Stimulated activated naive CD8-positive, alpha-beta T cell treated with anti-CD3 and anti-CD28 coated beads, Interleukin-15, Interleukin-2, amounts not matched to agents 100 ng/mL and 50 ng/mL, for 24 hours (primary cell): Measurements from ENCODE around the gene SMURF2.

ENCODE experiments used
- H3K27ac Mint-ChIP-seq: one replicate; pipeline ENCODE4 v1.8.0; 2021; ENCODE audit warnings: mild to moderate bottlenecking, mixed read lengths
- H3K27me3 Mint-ChIP-seq: one replicate; pipeline ENCODE4 v1.8.0; 2021; ENCODE audit warnings: mixed read lengths
- H3K36me3 Mint-ChIP-seq: one replicate; pipeline ENCODE4 v1.8.0; 2021; ENCODE audit warnings: low read depth, mixed read lengths
- H3K4me1 Mint-ChIP-seq: one replicate; pipeline ENCODE4 v1.8.0; 2021; ENCODE audit warnings: low read depth, mixed read lengths
- H3K4me3 Mint-ChIP-seq: one replicate; pipeline ENCODE4 v1.8.0; 2021; ENCODE audit warnings: mild to moderate bottlenecking, mixed read lengths
- H3K9me3 Mint-ChIP-seq: one replicate; pipeline ENCODE4 v1.8.0; 2021; ENCODE audit warnings: mixed read lengths

Gene SMURF2

DNA sequence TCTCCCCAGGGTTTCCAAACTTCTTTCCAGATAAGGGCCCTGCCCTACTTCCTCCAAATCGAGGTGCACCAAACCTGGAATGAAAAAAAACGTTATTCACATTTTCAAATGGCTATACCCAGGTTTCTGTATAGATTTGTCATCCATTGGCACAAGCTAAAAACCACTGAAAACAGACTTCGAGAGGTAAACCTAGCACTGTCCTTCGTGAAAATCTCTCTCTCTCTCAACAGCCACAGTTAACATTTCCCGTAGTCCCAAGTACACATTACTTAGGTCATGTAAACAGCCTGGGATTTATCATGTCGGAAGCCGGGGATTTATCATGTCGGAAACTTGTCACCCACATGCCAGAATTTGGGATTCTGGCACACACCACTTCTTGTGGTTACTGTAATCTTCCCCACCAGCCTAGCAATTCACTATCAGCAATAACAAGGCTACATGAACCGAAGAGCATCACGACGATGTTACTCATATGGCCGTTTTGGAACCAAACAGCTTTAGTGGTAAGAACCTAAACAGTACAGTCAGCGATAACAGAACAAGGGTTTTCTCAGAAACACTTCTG is 157.3 kb downstream of the SMURF2 start:
- Mint-ChIP-seq H3K4me1 (peaks cover 85% of the 10 kb centered on the region), H3K36me3 (peaks cover 76% of the 10 kb centered on the region), H3K27me3 (no peaks in the 10 kb centered on the region), H3K27ac (peak overlapping the region; percentile 100), H3K9me3 (no peaks in the 10 kb centered on the region), H3K4me3 (peak overlapping the region; percentile 100)

DNA sequence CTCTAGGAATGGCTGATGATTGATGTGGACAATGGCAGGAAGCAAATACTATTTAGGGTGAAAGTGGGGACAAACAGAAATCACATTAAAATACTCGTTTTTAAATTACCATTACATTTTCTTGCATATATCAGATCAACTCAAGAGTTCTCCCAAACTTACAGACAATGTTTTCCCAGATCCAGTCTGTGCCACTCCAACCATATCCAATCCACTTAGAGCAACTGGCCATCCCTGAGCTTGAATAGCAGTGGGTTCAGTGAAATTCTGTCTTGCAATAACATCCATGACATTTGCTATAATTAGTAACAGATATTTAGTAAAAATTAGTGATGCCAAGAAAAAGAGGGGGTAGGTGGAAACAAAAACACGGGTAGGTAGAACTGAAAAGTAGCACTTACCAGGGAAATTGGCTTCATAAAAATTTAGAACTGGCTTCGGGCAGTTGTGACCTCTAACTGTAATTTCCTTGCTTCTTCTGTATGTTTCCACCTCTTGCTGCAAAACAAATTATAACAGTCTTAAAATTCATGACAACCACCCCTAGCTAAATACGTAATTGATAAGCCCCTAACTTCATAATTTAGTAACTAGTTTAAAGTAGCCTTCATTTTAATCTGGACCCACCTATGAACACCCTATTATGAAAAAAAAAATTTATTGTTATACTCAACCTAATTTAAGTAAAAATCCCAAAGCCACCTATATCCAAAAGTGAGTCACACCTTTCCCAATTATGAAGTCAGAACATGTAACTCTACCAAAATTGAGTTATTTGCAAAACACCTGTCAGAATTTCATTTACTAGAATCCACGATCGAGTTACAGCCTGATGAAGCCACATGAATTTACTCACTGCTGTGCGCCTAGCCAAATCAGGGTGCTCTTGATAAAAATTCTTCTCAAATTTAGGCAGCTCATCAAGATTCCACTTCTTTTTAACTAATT is 158.0 kb downstream of the SMURF2 start:
- H3K4me3 Mint-ChIP-seq = peak overlapping the region; percentile 100
- H3K27ac Mint-ChIP-seq = peak overlapping the region; percentile 100
- H3K9me3 Mint-ChIP-seq = no peaks in the 10 kb centered on the region
- H3K4me1 Mint-ChIP-seq = peaks cover 86% of the 10 kb centered on the region
- no peaks in the 10 kb centered on the region for H3K27me3 Mint-ChIP-seq
- peaks cover 77% of the 10 kb centered on the region for H3K36me3 Mint-ChIP-seq

DNA sequence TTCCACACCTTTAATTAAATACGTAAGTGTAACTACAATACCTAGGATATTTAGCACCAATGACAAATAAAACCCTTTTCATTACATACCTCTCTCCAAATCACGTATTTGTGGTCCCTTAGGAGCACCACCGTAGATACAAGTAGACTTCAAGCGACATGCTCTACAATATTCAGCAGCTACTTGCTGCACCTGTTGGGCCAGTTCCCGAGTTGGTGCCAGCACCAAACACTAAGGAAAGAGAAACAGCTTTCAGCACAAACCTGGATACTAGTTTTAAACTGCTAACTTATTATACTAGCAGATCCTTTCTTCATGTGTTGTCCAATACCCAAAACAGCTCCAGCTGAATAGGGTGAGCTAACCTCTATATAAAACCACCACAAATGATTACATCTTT is 158.8 kb downstream of the SMURF2 start:
- H3K4me1 Mint-ChIP-seq = peaks cover 86% of the 10 kb centered on the region
- peaks cover 79% of the 10 kb centered on the region for H3K36me3 Mint-ChIP-seq
- no peaks in the 10 kb centered on the region for H3K9me3 Mint-ChIP-seq
- H3K27me3 Mint-ChIP-seq = no peaks in the 10 kb centered on the region
- peak overlapping the region; percentile 100 for H3K27ac Mint-ChIP-seq
- peak overlapping the region; percentile 43 for H3K4me3 Mint-ChIP-seq

DNA sequence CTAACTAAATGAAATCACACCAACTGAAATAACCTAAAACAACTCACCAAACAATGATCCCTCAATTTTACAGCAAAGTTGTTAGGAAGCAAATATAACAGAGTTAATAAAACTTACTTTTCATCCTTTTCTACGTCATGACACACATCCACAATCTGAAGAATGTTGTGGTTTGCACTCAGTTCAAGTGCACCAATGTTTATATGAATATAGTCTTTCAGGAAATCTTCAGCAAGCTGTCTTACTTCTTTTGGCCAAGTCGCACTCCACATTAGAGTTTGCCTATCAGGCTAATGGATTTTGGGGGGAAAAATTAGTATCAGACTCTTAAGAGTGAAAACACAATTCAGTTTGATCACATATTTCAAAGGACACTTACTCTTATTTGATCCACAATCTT is 159.3 kb downstream of the SMURF2 start:
- peaks cover 82% of the 10 kb centered on the region for H3K36me3 Mint-ChIP-seq
- H3K27me3 Mint-ChIP-seq = no peaks in the 10 kb centered on the region
- H3K27ac Mint-ChIP-seq = peak overlapping the region; percentile 100
- H3K4me1 Mint-ChIP-seq = peaks cover 86% of the 10 kb centered on the region
- peak overlapping the region; percentile 43 for H3K4me3 Mint-ChIP-seq
- H3K9me3 Mint-ChIP-seq = no peaks in the 10 kb centered on the region

DNA sequence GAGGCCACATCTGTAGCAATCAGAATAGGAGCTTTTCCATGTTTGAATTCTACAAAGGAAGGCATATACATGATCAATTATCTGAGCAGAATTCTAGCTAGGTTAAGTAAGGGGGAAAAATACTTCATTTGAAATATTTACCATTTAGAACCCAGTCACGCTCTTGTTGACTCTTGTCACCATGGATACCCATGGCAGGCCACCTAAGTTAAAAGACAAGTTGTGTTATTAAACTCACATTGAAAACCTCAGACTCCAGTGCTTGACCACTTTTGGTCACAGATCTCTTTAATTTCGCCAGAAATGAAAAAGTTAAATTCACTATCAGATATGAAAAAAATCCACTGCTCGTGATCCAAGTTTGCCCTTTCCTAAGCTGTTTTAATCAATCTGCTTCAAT is 160.1 kb downstream of the SMURF2 start:
- Mint-ChIP-seq H3K4me3 (peak overlapping the region; percentile 50), H3K36me3 (peaks cover 85% of the 10 kb centered on the region), H3K4me1 (peaks cover 88% of the 10 kb centered on the region)

DNA sequence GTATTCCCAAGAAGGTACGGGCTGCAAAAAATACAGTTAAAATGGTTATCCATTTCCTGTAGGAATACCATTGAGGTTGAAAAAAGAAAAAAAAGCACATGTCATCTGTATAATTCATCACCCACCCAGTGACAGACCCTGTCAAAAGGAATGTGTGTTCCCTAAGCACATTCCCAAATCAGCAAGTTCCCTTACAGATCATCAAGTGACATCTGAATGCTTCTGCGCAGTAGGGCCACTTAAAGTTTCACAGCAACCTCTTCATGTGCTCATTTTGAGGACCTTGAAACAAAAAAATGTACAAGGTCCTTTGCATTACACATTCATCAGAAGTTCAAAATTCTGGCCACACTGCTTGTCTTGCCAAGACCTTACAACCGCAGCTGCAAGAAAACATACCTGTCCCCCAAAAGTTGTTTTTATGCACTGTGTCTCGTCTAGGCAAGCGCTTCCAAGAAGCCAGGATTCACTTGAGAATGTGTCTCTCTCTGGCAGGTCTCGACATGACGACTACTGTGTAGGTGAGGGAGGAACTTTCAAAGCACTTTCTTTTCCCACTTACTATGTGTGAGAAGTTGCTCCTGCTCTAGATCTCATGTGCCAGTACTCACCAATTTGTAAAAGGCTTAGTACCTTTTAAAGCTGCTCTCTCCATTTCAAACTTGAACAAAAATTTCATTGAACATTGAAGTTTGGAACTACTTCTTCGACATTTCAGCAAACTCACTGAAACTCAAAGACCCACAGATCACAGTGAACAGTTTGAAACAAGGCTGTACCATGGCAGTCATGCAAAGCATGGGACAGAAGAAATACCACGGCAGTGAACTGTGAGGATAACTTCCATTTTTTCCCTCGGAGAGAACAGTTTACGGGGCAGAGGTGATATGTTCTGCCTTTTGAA is 161.0 kb downstream of the SMURF2 start:
- Mint-ChIP-seq H3K4me3 (peak overlapping the region; percentile 50), H3K9me3 (no peaks in the 10 kb centered on the region), H3K4me1 (peaks cover 85% of the 10 kb centered on the region), H3K36me3 (peaks cover 88% of the 10 kb centered on the region), H3K27me3 (no peaks in the 10 kb centered on the region), H3K27ac (peak overlapping the region; percentile 100)

More for the DNA sequence above, 160.1 kb downstream of the SMURF2 start:
- H3K9me3 Mint-ChIP-seq = no peaks in the 10 kb centered on the region
- no peaks in the 10 kb centered on the region for H3K27me3 Mint-ChIP-seq
- peak overlapping the region; percentile 100 for H3K27ac Mint-ChIP-seq

DNA sequence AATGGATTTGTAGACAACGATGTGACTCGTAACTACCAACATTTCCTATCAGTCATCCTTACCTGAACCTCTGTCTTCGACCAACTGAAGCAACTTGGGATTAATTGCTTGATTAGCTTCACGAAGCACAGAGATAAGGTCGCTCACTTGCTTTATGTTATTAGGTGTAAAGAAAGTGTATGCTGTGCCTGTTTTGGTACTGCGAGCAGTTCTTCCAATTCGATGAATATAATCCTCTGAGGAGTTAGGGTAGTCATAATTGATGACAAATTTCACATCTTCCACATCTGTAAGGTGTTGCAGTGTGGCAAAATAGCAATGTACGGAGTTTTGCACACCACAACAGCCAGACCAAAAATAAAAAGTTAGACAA is 161.6 kb downstream of the SMURF2 start:
- Mint-ChIP-seq H3K27me3 (no peaks in the 10 kb centered on the region), H3K4me3 (peak overlapping the region; percentile 52), H3K9me3 (no peaks in the 10 kb centered on the region), H3K36me3 (peaks cover 83% of the 10 kb centered on the region), H3K27ac (peak overlapping the region; percentile 65), H3K4me1 (peaks cover 88% of the 10 kb centered on the region)

DNA sequence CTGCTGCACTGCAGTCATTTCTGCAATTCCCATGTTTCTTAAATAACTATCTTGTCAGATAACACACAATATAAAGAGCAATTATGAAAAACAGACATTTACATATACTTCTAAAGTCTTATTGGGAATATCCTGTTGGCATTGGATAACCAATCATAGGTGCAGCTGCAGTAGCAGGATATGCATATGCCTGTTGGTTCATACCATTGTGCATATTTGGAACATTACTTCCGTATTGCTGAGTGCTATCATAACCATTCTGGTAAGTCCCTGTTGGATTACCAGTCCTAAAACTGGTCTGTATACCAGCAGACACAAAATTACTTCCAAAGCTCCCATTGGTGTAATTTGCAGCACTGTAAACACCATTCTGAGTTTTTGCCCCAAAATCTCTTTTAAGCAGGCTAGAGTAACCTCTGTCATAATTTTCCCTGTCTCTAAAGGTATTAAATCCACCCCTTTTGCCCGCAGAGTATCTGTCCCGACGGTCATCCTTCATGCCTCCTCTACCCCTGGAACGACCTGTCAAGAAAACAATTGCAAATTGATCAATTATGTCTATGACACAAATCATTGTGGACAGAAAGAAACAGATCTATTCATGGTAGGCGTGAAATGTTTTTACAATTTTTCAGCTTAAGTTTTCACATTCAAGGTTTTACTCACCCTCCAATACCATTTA is 162.2 kb downstream of the SMURF2 start:
- Mint-ChIP-seq H3K4me3 (peak overlapping the region; percentile 52), H3K4me1 (peaks cover 91% of the 10 kb centered on the region), H3K27me3 (no peaks in the 10 kb centered on the region), H3K36me3 (peaks cover 77% of the 10 kb centered on the region), H3K9me3 (no peaks in the 10 kb centered on the region), H3K27ac (peak overlapping the region; percentile 65)

DNA sequence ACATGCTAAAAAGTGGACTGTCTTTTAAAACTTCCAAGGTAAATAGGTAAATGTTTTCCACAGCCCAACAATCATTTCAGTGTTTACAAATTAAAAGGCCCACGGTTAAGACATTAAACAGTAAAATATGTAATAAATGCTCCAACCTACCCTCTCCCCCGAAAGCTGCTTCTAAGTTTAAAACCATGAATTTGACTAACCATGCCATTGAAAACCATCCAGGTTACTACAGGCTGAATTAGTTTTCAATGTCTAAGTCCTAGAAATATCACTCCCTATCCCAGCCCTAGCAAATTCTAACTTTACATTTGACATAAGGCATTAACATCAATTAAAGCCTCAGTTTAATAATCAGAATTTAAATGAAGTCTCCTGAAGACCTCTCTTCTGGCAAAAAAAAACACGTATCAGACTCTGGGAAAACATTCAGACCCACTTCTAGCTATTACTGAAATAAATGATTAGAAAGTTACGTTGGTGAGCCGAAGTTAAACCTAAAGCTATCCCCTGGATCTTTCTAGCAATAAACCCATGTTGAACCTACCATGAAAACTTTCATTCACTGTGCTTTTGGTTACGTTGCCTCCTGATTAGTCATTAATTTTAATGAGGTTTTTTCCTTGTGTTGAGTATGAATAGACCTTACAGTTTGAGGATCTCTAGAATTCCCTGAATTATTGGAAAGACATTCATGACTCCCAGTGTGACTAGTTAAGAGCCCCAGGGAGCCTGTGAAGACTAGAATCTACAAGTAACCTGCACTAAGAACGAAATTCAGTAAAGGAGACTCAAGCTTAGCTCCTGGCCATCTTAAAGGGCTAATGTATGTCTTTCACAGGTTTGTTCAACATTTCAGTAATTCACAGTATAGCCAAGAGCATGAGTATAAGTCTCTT is 163.6 kb downstream of the SMURF2 start:
- Mint-ChIP-seq H3K9me3 (no peaks in the 10 kb centered on the region), H3K36me3 (peaks cover 75% of the 10 kb centered on the region), H3K27ac (peak overlapping the region; percentile 97), H3K4me3 (peak overlapping the region; percentile 99), H3K27me3 (no peaks in the 10 kb centered on the region), H3K4me1 (peaks cover 91% of the 10 kb centered on the region)

DNA sequence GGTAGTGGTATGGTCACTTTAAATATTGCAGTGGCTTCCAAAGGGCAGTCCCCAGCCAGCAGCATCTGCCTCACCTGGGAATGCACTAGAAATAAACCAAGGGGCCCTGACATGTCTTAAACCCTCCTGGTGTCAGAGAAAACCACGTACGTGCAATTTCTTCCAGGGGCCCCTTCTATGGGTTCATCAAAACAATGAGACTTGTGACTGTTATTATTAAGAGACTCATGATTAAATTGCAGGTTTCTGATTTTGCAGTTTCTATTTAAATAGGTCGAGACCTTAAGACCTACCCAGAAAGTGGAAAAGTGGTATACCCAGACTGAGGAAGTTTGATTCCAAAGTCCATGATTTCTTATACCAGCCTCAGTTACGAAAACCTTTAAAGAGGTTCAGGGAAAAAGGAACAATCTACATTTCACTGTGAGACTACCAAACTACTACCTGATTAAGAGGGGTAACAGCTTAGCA is 164.5 kb downstream of the SMURF2 start:
- H3K4me3 Mint-ChIP-seq = peak overlapping the region; percentile 99
- no peaks in the 10 kb centered on the region for H3K27me3 Mint-ChIP-seq
- H3K4me1 Mint-ChIP-seq = peaks cover 87% of the 10 kb centered on the region
- peaks cover 71% of the 10 kb centered on the region for H3K36me3 Mint-ChIP-seq
- H3K9me3 Mint-ChIP-seq = no peaks in the 10 kb centered on the region
- H3K27ac Mint-ChIP-seq = peak overlapping the region; percentile 97

DNA sequence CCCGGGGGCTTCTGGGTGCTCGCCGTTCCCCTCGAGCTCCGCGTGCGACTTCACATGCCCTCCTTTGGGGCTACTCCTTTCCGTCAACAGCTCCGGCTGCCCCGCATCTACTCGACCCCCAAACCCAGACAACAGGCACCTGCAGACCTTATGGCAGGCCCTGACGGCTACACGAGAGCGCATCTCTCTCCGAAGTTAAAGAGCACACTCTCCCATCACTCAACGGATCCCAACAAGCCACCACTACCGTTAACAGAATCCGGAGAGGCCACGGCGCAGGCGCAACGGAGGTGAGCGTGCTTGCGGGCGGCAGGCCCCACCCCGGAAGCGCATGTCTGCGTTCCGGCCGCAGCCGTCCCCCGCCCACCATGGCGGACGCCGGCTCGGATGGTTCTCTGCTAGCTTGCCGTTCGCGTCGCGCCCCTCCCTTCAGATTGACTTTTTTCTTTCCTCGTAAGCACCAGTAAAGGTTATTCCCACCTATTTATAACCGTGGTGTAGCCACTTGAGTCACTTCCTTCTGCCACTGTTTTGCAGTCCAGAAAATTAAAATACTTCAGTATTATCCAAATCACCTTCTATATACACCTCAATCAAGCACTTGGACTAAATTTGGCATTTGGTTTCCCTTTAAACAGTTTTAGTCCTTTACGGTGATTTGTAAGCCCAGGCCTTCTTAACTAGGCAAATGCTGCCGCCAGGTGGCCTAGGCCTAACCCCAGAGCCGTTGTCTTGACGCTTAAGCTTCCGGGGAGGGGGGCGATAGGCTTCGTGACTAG is 165.1 kb downstream of the SMURF2 start, which contains the start of gene POLG2:
TSS of gene POLG2 (minus strand) at position 269 of the 779 bp plus-strand sequence. CDS start at position 183, 86 bp downstream.
- H3K9me3 Mint-ChIP-seq = no peaks in the 10 kb centered on the region
- peaks cover 69% of the 10 kb centered on the region for H3K36me3 Mint-ChIP-seq
- peak within 1 kb of the TSS; percentile 99 for H3K4me3 Mint-ChIP-seq
- peak within 1 kb of the TSS; percentile 97 for H3K27ac Mint-ChIP-seq
- peaks cover 84% of the 10 kb centered on the region for H3K4me1 Mint-ChIP-seq
- H3K27me3 Mint-ChIP-seq = no peaks in the 10 kb centered on the region

DNA sequence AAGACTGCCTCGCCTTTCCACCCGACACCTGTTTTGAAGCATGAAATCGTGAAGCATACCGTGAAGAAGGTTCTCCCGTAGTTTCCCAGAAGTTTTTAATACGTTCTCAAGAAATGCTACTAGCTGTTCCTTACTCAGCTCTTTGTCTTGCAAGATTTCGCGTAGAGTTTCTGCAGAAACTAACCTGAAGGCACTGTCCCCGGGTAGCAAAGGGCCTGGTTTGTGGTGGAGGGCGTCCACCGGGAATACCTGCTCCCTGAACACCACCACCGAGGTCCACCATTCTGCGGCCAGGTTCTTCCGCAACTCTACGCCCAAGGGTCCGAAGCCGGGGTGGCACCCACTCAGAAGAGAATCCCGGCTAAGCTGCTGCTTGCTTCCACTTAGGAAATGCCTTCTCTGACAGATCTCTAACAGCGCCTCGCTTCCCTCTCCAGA is 165.7 kb downstream of the SMURF2 start:
- no peaks in the 10 kb centered on the region for H3K27me3 Mint-ChIP-seq
- no peaks in the 10 kb centered on the region for H3K9me3 Mint-ChIP-seq
- H3K27ac Mint-ChIP-seq = peak overlapping the region; percentile 97
- H3K4me3 Mint-ChIP-seq = peak overlapping the region; percentile 99
- H3K4me1 Mint-ChIP-seq = peaks cover 81% of the 10 kb centered on the region
- peaks cover 69% of the 10 kb centered on the region for H3K36me3 Mint-ChIP-seq
